GM18508 (cell line): ENCODE results near the gene CMKLR1.

ENCODE experiments used
- ATAC-seq: cut with Tn5 transposase; IDR thresholded peaks from one replicate; pipeline ENCODE4 v1.9.1; 2021; ENCODE audit warnings: moderate number of reproducible peaks; ENCODE audit not compliant: insufficient read depth, unreplicated experiment

The CMKLR1 gene

GRCh38 chr12:108271951-108272872 lies 66.9 kb downstream of the CMKLR1 start:
- ATAC-seq: no peak

DNA sequence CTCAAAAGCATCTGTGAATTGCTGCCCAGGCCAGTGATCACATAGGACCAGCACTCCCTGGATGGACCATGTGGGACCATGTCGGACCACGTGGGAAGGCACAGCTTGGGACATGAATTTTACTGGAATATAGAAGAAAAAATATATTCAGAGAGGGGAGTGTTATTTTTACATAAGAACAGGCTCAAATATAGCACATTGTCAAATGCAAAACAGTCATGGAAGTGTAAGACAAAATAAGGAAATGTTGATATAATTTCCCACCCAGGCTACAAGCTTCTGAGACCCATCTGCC lies 68.3 kb downstream of the CMKLR1 start:
- ATAC-seq: no peak

DNA sequence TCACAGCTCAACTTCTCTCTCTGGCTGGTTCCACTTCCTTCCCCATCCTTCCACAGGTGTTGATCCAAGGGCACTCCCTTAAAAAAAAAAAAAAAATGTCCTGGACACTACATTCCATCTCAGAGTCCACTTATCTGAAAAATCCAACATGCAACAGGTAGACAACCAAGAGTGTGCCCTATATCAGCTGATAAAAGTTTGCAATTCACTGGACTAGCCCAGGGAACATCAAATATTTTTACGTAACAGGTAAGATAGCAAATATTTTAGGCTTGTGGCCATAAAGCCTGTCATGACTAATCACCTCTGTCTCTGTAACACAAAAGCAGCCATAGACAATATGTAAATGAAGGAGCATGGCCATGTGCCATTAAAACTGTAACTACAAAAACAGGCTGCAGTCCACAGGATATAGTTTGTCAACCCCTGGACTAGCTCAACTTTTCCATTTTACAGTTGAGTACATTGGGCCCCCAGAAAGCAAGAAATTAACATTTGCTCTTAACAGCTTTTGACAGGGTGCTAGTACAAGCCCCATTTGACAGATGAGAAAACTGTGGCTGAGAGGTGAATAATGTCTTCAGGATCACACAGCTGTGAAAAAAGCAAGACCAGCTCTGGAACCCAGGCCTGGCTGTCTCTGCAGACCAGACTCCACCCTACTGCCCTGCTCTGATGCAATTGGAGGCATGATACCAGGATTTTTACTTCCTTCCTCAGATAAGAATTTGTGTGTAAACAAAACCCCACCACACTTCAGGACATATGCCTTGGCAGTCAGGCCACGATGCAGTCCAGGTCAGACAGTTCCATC lies 68.9 kb downstream of the CMKLR1 start:
- ATAC-seq: no peak

GRCh38 chr12:108269224-108269623 lies 69.9 kb downstream of the CMKLR1 start:
- ATAC-seq: no peak

GRCh38 chr12:108268397-108268796 lies 70.7 kb downstream of the CMKLR1 start:
- ATAC-seq: no peak

DNA sequence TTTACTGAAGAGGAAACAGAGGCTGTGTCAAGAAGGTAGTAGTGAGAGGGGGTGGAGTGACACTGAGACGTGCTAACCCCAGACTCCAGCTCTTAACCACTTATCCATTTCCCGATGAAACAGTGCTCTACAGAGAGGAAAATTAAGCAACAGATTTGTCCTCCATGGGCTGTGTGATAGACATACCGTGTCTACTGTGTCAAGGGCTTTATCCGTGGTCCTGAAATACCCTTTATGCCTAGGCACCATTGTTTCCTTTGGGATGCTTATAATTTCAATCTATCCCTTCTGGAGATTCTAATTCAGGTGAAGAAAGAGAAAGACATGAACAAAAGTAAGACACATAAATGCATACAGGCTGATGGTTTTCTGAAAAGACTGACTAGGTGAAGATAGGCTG lies 71.7 kb downstream of the CMKLR1 start:
- no peak for ATAC-seq

GRCh38 chr12:108266131-108266530 lies 73.0 kb downstream of the CMKLR1 start:
- no peak for ATAC-seq

- no peak for ATAC-seq
Measured at GRCh38 chr12:108265505-108265904, 73.6 kb downstream of the CMKLR1 start.

GRCh38 chr12:108260969-108261368 lies 78.1 kb downstream of the CMKLR1 start:
- ATAC-seq: no peak

GRCh38 chr12:108260039-108260438 lies 79.1 kb downstream of the CMKLR1 start:
- no peak for ATAC-seq

GRCh38 chr12:108257610-108258106 lies 81.5 kb downstream of the CMKLR1 start:
- ATAC-seq: no peak

- ATAC-seq: no peak
Measured at GRCh38 chr12:108257004-108257403, 82.1 kb downstream of the CMKLR1 start.

DNA sequence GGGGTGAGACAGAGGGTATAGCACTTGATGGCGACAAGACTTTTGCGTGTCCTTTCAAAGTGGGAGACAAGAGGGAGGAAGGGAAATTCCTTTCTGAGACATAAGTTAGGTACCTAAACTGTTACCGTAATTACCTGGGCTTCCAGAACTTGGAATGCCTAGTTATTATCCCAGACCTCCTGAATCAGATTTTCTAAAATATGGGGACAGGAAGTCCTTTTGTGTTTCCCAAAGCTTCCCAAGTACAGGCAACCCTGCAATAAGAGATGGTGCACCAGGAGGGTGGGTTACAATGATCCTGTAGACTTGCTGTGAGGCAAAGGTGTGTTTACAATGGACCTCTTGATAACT lies 83.9 kb downstream of the CMKLR1 start:
- ATAC-seq: no peak

DNA sequence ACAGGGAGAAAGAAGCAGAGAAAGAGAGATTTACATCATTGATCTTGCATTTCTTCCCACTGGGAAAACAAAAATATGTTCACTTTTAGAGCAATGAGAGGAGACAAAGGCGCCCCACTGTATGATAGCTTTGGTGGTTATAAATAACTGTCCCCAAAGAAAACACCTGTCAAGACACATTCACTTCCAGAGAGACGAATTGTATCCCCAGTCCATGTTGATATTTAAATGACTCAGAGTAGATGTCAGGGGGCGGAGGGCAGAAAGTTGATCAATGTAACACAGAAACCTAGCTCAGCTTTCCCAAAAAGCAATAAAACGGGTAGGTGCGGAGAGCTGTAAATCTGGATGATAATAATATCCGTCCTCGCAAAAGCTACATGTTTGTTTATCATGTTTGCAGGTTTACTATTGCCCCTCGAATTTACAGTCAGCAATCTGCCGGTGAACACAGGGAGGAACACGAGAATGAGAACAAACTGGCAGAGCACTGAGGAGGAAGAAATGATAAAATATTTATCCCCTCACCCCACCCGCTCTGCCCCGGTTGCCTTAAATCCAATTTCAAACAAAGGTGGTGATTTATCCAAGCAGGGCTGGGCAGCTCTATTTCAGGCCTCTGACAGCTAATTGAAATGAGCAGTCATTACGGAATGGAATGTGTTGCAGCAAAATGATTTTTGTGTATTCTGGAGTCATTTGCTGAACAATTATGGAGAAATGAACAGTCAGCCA lies 84.4 kb downstream of the CMKLR1 start:
- ATAC-seq: no peak

- no peak for ATAC-seq
Measured at GRCh38 chr12:108254030-108254429, 85.1 kb downstream of the CMKLR1 start.

GRCh38 chr12:108253540-108253939 lies 85.6 kb downstream of the CMKLR1 start:
- ATAC-seq: no peak

GRCh38 chr12:108252523-108252922 lies 86.6 kb downstream of the CMKLR1 start:
- no peak for ATAC-seq

GRCh38 chr12:108248011-108248410 lies 91.1 kb downstream of the CMKLR1 start:
- no peak for ATAC-seq

GRCh38 chr12:108247130-108247529 lies 92.0 kb downstream of the CMKLR1 start:
- ATAC-seq: no peak

GRCh38 chr12:108241986-108242703 lies 97.0 kb downstream of the CMKLR1 start:
- ATAC-seq: no peak
